ENCODE results near the gene ARFGAP1. TPM values are rescaled to one million over a fixed set of nuclear protein-coding genes. Genes with fewer than 3 reads are reported as not detected.

ARFGAP1 gene
- total and polyA plus RNA-seq, 2 experiments from 2014 or later = 41.5 to 95.5 TPM

GRCh38 chr20:63311833-63312243 lies 39.2 kb downstream of the ARFGAP1 start (continued):
- TF ChIP-seq, protein P1, sequence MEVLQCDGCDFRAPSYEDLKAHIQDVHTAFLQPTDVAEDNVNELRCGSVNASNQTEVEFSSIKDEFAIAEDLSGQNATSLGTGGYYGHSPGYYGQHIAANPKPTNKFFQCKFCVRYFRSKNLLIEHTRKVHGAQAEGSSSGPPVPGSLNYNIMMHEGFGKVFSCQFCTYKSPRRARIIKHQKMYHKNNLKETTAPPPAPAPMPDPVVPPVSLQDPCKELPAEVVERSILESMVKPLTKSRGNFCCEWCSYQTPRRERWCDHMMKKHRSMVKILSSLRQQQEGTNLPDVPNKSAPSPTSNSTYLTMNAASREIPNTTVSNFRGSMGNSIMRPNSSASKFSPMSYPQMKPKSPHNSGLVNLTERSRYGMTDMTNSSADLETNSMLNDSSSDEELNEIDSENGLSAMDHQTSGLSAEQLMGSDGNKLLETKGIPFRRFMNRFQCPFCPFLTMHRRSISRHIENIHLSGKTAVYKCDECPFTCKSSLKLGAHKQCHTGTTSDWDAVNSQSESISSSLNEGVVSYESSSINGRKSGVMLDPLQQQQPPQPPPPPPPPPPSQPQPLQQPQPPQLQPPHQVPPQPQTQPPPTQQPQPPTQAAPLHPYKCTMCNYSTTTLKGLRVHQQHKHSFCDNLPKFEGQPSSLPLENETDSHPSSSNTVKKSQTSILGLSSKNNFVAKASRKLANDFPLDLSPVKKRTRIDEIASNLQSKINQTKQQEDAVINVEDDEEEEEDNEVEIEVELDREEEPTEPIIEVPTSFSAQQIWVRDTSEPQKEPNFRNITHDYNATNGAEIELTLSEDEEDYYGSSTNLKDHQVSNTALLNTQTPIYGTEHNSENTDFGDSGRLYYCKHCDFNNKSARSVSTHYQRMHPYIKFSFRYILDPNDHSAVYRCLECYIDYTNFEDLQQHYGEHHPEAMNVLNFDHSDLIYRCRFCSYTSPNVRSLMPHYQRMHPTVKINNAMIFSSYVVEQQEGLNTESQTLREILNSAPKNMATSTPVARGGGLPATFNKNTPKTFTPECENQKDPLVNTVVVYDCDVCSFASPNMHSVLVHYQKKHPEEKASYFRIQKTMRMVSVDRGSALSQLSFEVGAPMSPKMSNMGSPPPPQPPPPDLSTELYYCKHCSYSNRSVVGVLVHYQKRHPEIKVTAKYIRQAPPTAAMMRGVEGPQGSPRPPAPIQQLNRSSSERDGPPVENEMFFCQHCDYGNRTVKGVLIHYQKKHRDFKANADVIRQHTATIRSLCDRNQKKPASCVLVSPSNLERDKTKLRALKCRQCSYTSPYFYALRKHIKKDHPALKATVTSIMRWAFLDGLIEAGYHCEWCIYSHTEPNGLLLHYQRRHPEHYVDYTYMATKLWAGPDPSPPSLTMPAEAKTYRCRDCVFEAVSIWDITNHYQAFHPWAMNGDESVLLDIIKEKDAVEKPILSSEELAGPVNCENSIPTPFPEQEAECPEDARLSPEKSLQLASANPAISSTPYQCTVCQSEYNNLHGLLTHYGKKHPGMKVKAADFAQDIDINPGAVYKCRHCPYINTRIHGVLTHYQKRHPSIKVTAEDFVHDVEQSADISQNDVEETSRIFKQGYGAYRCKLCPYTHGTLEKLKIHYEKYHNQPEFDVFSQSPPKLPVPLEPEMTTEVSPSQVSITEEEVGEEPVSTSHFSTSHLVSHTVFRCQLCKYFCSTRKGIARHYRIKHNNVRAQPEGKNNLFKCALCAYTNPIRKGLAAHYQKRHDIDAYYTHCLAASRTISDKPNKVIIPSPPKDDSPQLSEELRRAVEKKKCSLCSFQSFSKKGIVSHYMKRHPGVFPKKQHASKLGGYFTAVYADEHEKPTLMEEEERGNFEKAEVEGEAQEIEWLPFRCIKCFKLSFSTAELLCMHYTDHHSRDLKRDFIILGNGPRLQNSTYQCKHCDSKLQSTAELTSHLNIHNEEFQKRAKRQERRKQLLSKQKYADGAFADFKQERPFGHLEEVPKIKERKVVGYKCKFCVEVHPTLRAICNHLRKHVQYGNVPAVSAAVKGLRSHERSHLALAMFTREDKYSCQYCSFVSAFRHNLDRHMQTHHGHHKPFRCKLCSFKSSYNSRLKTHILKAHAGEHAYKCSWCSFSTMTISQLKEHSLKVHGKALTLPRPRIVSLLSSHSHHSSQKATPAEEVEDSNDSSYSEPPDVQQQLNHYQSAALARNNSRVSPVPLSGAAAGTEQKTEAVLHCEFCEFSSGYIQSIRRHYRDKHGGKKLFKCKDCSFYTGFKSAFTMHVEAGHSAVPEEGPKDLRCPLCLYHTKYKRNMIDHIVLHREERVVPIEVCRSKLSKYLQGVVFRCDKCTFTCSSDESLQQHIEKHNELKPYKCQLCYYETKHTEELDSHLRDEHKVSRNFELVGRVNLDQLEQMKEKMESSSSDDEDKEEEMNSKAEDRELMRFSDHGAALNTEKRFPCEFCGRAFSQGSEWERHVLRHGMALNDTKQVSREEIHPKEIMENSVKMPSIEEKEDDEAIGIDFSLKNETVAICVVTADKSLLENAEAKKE (CRISPR knock-in tag; IDR thresholded peaks at IDR 0.05) = no peak
- no peak for TF ChIP-seq STAT1 (IDR thresholded peaks at IDR 0.05; ENCODE audit: unreplicated experiment)
- TF ChIP-seq CREB1 (CRISPR knock-in tag; IDR thresholded peaks at IDR 0.05; ENCODE audit: low read depth) = no peak
- no peak for TF ChIP-seq NANOG (IDR thresholded peaks at IDR 0.05; ENCODE audit: borderline replicate concordance)
- TF ChIP-seq, protein P2, sequence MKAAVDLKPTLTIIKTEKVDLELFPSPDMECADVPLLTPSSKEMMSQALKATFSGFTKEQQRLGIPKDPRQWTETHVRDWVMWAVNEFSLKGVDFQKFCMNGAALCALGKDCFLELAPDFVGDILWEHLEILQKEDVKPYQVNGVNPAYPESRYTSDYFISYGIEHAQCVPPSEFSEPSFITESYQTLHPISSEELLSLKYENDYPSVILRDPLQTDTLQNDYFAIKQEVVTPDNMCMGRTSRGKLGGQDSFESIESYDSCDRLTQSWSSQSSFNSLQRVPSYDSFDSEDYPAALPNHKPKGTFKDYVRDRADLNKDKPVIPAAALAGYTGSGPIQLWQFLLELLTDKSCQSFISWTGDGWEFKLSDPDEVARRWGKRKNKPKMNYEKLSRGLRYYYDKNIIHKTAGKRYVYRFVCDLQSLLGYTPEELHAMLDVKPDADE (IDR thresholded peaks at IDR 0.05) = no peak
- no peak for TF ChIP-seq JUNB (IDR thresholded peaks at IDR 0.05; ENCODE audit: unreplicated experiment)

- Mint-ChIP-seq H3K9me3 (no peaks in the 10 kb centered on the region), H3K4me1 (peaks cover 4% of the 10 kb centered on the region; the same call in 1 of the 3 replicates), H3K4me3 (no peak overlapping the region), H3K36me3 (ENCODE audit: low read depth) (no peaks in the 10 kb centered on the region), H3K27me3 (ENCODE audit: insufficient read depth, low read depth, poor library complexity) (no peaks in the 10 kb centered on the region), H3K27ac (no peak overlapping the region)
- ATAC-seq (no peak), DNase-seq (ENCODE audit: low spot score) (no peak)
- Histone ChIP-seq H3F3A (replicated peaks; ENCODE audit: low read depth) (no peaks in the 10 kb centered on the region), H4K20me1 (replicated peaks; ENCODE audit: insufficient read depth) (no peaks in the 10 kb centered on the region), H3K9me2 (ENCODE audit: insufficient read depth) (no peaks in the 10 kb centered on the region), H3K36me3 (ENCODE audit: insufficient read depth) (no peaks in the 10 kb centered on the region), H3K4me2 (no peak overlapping the region), H3K27me3 (ENCODE audit: insufficient read depth) (no peaks in the 10 kb centered on the region), H3K4me1 (ENCODE audit: insufficient read depth) (no peaks in the 10 kb centered on the region), H3K79me2 (replicated peaks; ENCODE audit: insufficient read depth) (no peaks in the 10 kb centered on the region), H3K27ac (ENCODE audit: low read depth) (no peak overlapping the region), H2AFZ (no peak overlapping the region), H3K4me3 (no peak overlapping the region)
- TF ChIP-seq, protein P1 (CRISPR knock-in tag; IDR thresholded peaks at IDR 0.05) = no peak
- TF ChIP-seq JUNB (IDR thresholded peaks at IDR 0.05; ENCODE audit: unreplicated experiment) (no peak), NANOG (IDR thresholded peaks at IDR 0.05; ENCODE audit: borderline replicate concordance) (no peak), CREB1 (CRISPR knock-in tag; IDR thresholded peaks at IDR 0.05; ENCODE audit: low read depth) (no peak), ZNF114 (CRISPR knock-in tag; IDR thresholded peaks at IDR 0.05) (no peak), EZH2phosphoT487 (IDR thresholded peaks at IDR 0.05; ENCODE audit: unreplicated experiment) (no peak), POLR2AphosphoS5 (IDR thresholded peaks at IDR 0.05; ENCODE audit: low read depth) (no peak)
These were observed 39.7 kb downstream of the ARFGAP1 start for GRCh38 chr20:63312273-63312672.
